KOPT-K1 (cell line): ENCODE results near the gene FHIT.
"Not testable (repeated sequence)": the region's sequence is repeated elsewhere in the genome, so short reads cannot be mapped to it uniquely, and the experiment has no call there.

Experiments
- H3K27ac ChIP-seq: fragments of 200-600 bp; sonication (generic); 2 replicates; pipeline ENCODE4 v1.5.1; 2016; ENCODE audit warnings: antibody characterized with exemption, mild to moderate bottlenecking, low read depth, low read length; ENCODE audit not compliant: poor library complexity, severe bottlenecking
- H3K36me3 ChIP-seq: fragments of 200-600 bp; sonication (generic); 2 replicates; pipeline ENCODE4 v1.5.1; 2017; ENCODE audit warnings: antibody characterized with exemption, mild to moderate bottlenecking, low read length, moderate library complexity; ENCODE audit not compliant: insufficient read depth
- H3K9me3 ChIP-seq: fragments of 200-600 bp; sonication (generic); 2 replicates; pipeline ENCODE4 v1.5.1; 2017; ENCODE audit warnings: antibody characterized with exemption, low read length, mild to moderate bottlenecking; ENCODE audit not compliant: insufficient read depth, poor library complexity, severe bottlenecking

FHIT gene

GRCh38 chr3:61248496-61248895 is 2.8 kb downstream of the FHIT start:
- no peak overlapping the region for H3K27ac ChIP-seq
- H3K9me3 ChIP-seq: no peaks in the 10 kb centered on the region
- H3K36me3 ChIP-seq: no peaks in the 10 kb centered on the region

DNA sequence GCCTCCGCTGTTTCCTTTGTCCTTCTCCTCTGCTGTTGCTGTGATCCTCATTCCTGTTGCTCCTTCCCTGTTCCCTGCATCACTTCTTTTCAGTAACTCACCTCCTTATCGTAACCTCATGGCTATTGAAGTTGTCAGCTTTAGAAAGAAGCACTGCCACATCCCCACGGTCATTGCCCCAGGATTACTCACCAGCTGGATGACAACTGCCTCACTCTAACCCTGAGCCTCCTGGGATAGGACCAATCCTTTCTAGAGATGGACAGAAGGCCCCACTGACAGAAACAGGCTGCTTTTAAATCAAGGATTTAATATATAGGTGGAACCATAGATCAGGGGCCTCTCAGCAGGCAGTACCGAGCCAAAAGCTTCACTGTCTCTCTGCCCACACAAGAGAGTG is 4.1 kb downstream of the FHIT start:
- Histone ChIP-seq H3K9me3 (no peaks in the 10 kb centered on the region), H3K27ac (no peak overlapping the region)

GRCh38 chr3:61239871-61240270 is 11.4 kb downstream of the FHIT start:
- no peaks in the 10 kb centered on the region for H3K36me3 ChIP-seq
- H3K27ac ChIP-seq: no peak overlapping the region
- no peaks in the 10 kb centered on the region for H3K9me3 ChIP-seq

More for the DNA sequence above, 4.1 kb downstream of the FHIT start:
- H3K36me3 ChIP-seq: no peaks in the 10 kb centered on the region

GRCh38 chr3:61237858-61238257 is 13.4 kb downstream of the FHIT start:
- Histone ChIP-seq H3K36me3 (no peaks in the 10 kb centered on the region), H3K9me3 (no peaks in the 10 kb centered on the region), H3K27ac (no peak overlapping the region)

DNA sequence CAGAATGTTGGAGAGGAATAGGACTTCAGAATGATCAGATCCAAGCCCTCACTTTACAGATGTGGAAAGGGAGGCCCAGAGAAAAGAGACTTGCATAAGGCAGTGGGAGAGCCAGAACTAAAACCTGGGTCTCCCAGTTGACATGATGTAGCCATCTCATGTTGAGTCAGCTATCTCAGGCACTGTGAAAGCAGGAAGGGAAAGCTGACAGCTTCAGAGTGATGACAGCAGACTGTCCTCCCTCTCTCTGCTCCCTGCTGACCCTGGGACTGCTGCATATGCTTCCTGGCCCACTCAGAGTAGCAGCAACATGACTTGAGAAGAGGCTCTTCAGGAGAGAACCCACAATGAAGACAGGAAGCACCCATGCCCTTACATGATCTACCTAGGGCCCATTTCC is 14.7 kb downstream of the FHIT start:
- no peaks in the 10 kb centered on the region for H3K9me3 ChIP-seq
- no peaks in the 10 kb centered on the region for H3K36me3 ChIP-seq

GRCh38 chr3:61233746-61234145 is 17.5 kb downstream of the FHIT start:
- no peak overlapping the region for H3K27ac ChIP-seq
- no peaks in the 10 kb centered on the region for H3K9me3 ChIP-seq
- H3K36me3 ChIP-seq: no peaks in the 10 kb centered on the region

More for the DNA sequence above, 14.7 kb downstream of the FHIT start:
- H3K27ac ChIP-seq: no peak overlapping the region

GRCh38 chr3:61231693-61232092 is 19.6 kb downstream of the FHIT start:
- H3K27ac ChIP-seq: no peak overlapping the region
- no peaks in the 10 kb centered on the region for H3K36me3 ChIP-seq
- no peaks in the 10 kb centered on the region for H3K9me3 ChIP-seq

GRCh38 chr3:61227799-61228198 is 23.5 kb downstream of the FHIT start:
- Histone ChIP-seq H3K27ac (no peak overlapping the region), H3K36me3 (no peaks in the 10 kb centered on the region), H3K9me3 (no peaks in the 10 kb centered on the region)

GRCh38 chr3:61226166-61226686 is 25.0 kb downstream of the FHIT start:
- no peak overlapping the region for H3K27ac ChIP-seq
- no peaks in the 10 kb centered on the region for H3K9me3 ChIP-seq
- H3K36me3 ChIP-seq: no peaks in the 10 kb centered on the region

DNA sequence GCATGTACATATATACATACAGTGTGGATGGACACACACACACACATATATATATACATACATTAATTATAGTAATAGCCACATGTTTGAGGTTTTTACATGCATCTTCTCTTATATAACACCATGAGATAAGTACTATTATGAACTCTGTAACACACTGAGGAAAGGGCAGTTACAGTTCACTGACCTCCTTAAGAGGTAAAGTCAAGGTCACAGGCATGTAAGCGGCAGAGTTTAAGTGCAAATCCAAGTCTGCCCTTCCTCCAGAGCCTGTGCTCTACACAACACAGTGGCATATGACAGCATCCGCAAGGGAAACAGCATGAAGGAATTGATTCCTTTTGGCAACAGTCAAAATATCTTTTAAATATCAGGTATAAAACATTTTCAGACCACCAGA is 26.4 kb downstream of the FHIT start:
- Histone ChIP-seq H3K36me3 (no peaks in the 10 kb centered on the region), H3K27ac (no peak overlapping the region), H3K9me3 (no peaks in the 10 kb centered on the region)

DNA sequence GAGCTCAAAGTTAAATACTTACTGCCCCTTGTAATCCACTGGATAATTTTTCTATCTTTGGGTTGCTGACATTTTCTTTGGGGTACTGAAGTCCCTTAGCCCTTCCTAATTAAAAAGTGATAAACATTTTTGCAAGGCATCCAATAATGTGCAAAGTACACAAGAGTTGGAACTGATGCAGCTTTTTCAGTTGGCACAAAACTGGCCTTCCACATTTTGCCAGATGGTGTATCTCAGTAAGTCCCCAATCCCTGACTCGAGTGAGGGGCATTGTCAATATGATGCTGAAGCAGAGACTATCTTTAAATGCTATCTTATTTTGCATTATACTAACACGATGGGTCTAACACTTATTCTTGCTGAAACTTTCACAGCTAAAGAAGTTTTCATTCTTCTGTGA is 27.8 kb downstream of the FHIT start:
- Histone ChIP-seq H3K27ac (no peak overlapping the region), H3K9me3 (no peaks in the 10 kb centered on the region), H3K36me3 (no peaks in the 10 kb centered on the region)

DNA sequence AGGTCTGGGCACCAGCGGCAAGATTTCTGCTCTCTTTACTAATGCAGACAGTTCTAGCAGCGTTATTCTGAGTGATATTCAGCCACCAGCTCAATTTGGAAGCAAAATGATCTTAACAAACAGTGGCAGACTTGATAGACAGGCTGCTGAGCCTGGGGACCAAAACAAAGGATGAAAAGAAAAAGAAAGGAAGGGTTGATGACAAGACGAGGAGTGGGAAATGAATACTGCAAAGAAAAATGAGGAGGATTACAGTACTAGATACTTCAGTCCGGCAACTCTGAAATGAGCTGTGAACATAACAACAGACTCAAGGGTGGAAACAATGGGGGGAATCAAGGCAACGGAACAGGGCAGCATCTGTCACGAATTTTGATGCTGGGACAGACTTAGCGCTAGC is 28.8 kb downstream of the FHIT start:
- H3K9me3 ChIP-seq: no peaks in the 10 kb centered on the region
- no peak overlapping the region for H3K27ac ChIP-seq
- no peaks in the 10 kb centered on the region for H3K36me3 ChIP-seq

GRCh38 chr3:61221759-61222362 is 29.4 kb downstream of the FHIT start:
- H3K9me3 ChIP-seq: no peaks in the 10 kb centered on the region
- no peaks in the 10 kb centered on the region for H3K36me3 ChIP-seq
- H3K27ac ChIP-seq: no peak overlapping the region

DNA sequence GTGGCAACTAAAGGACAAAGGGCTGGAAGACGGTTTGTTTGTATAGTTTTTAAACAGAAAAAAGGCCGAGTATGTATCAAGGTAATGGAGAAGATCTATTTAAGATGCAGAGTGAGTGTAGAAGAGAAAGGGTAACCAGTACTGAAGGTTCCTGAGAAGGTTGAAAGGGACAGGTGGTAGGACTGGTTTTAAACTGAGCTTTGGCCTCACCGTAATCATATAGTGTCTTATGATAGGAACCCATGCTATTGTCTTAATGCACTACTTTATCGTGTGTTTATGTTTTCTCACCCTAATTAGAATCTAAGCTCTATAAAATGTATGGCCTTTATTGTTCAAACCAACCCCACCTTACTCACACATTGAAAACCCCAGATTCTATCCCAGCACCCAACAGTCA is 32.7 kb downstream of the FHIT start:
- H3K9me3 ChIP-seq: no peaks in the 10 kb centered on the region
- H3K36me3 ChIP-seq: no peaks in the 10 kb centered on the region

GRCh38 chr3:61216171-61216570 is 35.1 kb downstream of the FHIT start:
- H3K36me3 ChIP-seq, H3K27ac ChIP-seq: not testable (repeated sequence)

More for the DNA sequence above, 32.7 kb downstream of the FHIT start:
- H3K27ac ChIP-seq: no peak overlapping the region

DNA sequence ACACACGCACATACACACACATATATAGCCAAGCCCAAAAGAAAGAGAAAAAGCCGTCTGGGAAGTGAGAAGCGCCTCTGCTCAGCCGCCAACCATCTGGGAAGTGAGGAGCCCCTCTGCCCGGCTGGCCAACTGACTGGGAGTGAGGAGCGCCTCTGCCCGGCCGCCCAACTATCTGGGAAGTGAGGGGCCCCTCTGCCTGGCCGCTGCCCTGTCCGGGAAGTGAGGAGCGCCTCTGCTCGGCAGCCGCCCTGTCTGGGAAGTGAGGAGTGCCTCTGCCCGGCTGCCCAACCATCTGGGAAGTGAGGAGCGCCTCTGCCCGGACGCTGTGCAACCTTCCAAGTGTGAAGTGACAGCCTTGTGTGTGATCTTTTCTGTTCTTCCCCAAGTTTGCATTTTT is 49.2 kb downstream of the FHIT start:
- Histone ChIP-seq H3K9me3 (no peaks in the 10 kb centered on the region), H3K36me3 (no peaks in the 10 kb centered on the region), H3K27ac (no peak overlapping the region)

More at GRCh38 chr3:61216171-61216570, 35.1 kb downstream of the FHIT start:
- H3K9me3 ChIP-seq: not testable (repeated sequence)
